GM06990 (cell line): ENCODE results near the gene KIF2C.

Experiments
- DNase-seq: peaks from one replicate; pipeline ENCODE4 v3.0.0-alpha.2; 2011; ENCODE audit not compliant: insufficient read length; ENCODE audit errors: extremely low read depth
- H3K27me3 ChIP-seq: replicated peaks from 2 replicates; pipeline ENCODE4 v1.6.0; 2011; ENCODE audit warnings: low read length; ENCODE audit not compliant: control insufficient read depth, insufficient read depth
- H3K36me3 ChIP-seq: 2 replicates; pipeline ENCODE4 v1.5.1; 2011; ENCODE audit warnings: low read length; ENCODE audit not compliant: control insufficient read depth, insufficient read depth
- H3K4me3 ChIP-seq: replicated peaks from 2 replicates; pipeline ENCODE4 v1.5.1; 2011; ENCODE audit warnings: low read depth, mild to moderate bottlenecking, control low read depth, low read length
- TF ChIP-seq, protein P1 (sequence below): IDR thresholded peaks from 2 replicates; pipeline ENCODE4 v1.5.1; 2011; ENCODE audit warnings: low read length, control low read depth, mild to moderate bottlenecking, inconsistent platforms; ENCODE audit not compliant: insufficient read depth, poor library complexity, severe bottlenecking

The KIF2C gene

DNA sequence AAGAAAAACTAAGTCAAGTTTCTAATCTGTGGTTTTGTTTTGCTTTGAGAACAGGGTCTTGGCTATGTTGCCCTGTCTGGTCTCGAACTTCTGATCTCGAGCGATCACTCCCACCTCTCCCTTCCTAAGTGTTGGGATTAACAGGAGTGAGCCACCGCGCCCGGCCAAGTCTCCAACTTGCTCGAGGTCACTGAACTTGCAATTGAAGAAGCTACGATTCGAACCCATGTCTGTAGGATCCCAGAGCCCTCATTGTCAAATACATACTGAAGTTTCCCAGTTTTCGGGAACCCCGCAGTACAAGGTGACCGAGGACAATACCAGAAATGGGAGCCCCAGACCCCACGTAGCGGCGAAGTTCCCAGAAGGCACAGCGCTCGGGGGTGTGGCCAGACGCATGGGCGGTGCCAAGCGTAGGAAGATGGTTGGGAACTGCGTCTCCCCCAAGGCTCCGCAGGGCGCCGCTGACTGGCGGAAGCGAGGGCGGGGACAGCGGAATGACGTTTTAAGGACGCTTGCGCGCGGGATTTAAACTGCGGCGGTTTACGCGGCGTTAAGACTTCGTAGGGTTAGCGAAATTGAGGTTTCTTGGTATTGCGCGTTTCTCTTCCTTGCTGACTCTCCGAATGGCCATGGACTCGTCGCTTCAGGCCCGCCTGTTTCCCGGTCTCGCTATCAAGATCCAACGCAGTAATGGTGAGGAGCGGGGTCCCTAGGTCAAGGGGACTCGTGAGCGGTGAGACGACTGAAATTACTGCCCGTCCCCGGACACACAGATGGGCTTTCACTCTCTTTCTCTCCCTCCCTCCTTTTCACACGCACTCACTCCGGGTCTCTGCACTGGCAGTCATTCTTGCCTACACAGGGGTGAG, at the start of gene KIF2C:
TSS of gene KIF2C (plus strand) at position 531 of the 872 bp plus-strand sequence. CDS start at position 627, 96 bp downstream.
- H3K27me3 ChIP-seq: no peaks in the 10 kb centered on the region
- TF ChIP-seq, protein P1, sequence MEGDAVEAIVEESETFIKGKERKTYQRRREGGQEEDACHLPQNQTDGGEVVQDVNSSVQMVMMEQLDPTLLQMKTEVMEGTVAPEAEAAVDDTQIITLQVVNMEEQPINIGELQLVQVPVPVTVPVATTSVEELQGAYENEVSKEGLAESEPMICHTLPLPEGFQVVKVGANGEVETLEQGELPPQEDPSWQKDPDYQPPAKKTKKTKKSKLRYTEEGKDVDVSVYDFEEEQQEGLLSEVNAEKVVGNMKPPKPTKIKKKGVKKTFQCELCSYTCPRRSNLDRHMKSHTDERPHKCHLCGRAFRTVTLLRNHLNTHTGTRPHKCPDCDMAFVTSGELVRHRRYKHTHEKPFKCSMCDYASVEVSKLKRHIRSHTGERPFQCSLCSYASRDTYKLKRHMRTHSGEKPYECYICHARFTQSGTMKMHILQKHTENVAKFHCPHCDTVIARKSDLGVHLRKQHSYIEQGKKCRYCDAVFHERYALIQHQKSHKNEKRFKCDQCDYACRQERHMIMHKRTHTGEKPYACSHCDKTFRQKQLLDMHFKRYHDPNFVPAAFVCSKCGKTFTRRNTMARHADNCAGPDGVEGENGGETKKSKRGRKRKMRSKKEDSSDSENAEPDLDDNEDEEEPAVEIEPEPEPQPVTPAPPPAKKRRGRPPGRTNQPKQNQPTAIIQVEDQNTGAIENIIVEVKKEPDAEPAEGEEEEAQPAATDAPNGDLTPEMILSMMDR: no peak
- peaks cover 6% of the 10 kb centered on the region; the same call in 1 of the 2 replicates for H3K36me3 ChIP-seq
- H3K4me3 ChIP-seq: peak within 1 kb of the TSS; percentile 72
- peak; percentile 98 for DNase-seq

DNA sequence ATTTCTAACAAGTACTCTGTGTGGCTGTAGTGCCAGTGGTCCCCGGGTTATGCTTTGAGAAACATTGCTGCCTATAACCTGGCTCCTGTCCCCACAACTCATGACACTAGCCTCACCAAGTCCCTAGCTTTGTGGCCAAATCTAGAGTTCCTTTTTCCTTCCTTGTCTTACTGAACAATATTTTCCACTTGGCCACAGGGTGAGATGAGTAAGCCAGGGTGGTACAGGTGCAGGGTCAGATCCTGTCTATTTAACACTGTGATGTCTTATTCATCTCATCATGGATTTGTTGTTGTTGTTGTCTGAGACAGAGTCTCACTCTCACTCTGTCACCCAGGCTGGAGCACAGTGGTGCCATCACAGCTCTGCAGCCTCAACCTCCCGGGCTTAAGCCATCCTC, 46.5 kb upstream of the KIF2C start:
- TF ChIP-seq, protein P1: no peak
- no peak for DNase-seq

DNA sequence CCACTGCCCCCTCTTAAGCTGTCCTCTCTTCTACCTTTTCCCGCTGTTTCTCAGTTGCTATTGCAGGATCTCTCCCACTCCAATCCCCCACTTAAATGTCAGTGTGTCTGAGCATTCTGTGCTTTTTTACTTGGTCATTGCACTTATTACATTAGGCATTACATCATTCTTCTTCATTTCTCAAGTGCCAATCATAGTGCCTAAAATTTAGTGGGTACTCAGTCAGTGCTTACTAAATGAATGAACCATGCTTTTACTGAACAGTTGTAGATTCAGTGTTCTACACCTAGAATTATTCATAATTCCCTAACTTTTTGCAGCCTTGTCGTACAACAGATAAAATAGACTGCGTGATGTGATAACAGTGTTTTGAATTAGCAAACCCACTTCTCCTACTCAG, 45.7 kb upstream of the KIF2C start:
- TF ChIP-seq, protein P1: no peak
- no peak for DNase-seq
- Histone ChIP-seq H3K4me3 (no peak overlapping the region), H3K36me3 (no peaks in the 10 kb centered on the region), H3K27me3 (no peaks in the 10 kb centered on the region)

More for the DNA sequence above, 46.5 kb upstream of the KIF2C start:
- H3K36me3 ChIP-seq: no peaks in the 10 kb centered on the region
- H3K4me3 ChIP-seq: no peak overlapping the region
- no peaks in the 10 kb centered on the region for H3K27me3 ChIP-seq

DNA sequence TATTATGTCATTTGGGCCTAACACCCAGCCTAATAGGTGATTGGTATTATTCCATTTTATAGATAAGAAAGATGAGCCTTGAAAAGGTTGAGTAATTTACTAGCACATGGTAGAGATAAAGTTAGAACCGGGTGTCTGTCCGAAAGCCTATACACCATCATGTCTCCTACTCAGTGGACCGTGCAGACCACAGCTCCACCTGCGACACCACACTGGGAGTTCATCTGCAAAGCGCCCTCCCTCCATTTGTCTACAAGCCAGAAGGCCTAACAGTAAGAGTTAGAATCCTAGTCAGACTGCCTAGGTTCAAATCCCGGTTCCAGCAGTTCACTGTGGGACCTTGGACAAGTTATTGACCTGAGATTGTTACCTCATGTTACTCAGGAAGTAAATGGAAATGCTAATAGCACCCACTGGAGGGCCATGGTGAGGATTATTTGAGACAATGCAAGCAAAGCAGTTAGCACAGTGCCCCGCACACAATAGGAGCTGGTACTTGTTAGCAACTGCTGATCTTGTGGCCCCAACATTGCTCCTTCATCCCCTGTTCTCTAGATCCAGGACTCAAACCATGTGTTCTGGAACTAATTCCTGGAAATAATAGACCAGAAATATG, 44.7 kb upstream of the KIF2C start:
- Histone ChIP-seq H3K4me3 (no peak overlapping the region), H3K27me3 (no peaks in the 10 kb centered on the region), H3K36me3 (no peaks in the 10 kb centered on the region)
- TF ChIP-seq, protein P1: peak; percentile 26
- peak; percentile 68 for DNase-seq

GRCh38 chr1:44695671-44696070, 44.0 kb upstream of the KIF2C start:
- TF ChIP-seq, protein P1: no peak
- H3K27me3 ChIP-seq: no peaks in the 10 kb centered on the region
- H3K4me3 ChIP-seq: no peak overlapping the region
- no peak for DNase-seq
- no peaks in the 10 kb centered on the region for H3K36me3 ChIP-seq
